ENCODE measurements around the gene GPSM3. TPM values are rescaled to one million over a fixed set of nuclear protein-coding genes. Genes with fewer than 3 reads are reported as not detected.

Gene GPSM3
- total RNA-seq, 1 donor from 2014 or later, result 199 TPM

DNA sequence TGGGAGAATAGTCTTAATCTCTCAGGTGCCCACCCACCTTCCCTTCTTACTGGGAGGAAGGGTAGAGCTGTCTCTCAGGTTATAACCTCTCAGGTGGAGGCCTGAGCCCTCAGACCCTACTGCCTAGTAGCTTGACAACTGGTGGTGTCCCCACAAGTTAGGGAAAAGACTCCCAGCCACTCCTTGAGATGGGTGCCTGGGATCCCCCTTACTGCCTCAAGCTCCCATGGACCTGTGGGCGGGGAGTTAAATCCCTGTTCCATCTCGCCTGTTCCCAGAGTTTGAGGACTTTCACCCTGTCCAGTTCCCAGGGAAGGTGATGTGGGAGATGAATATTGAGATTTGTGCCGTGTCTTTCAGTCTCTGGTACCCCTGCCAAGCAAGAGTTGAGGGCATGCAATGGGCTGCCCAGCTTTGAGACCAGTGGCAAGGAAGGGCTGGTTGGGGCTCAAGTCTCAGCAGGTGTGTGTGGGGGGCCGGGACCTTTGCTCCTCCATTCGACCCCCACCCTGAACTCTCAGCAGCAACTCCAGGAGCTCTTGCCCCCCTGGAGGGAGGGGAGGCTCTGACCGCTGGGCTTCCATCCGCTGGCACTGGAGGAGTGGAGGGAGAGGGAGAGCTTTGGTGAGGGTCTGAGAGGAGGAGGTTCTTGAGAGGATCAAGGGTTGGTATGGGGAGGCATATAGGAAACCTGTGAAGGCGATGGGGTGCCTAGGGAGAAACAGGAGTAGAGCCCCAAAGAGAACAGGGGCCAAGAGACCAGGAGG, 1.3 kb downstream of the GPSM3 start:
- ChIA-PET CTCF (no interaction called here), POLR2A (interaction anchor here (0.7 to 5.2 kb wide), 15 partner anchors 9 to 1086 kb away, joined by 3 to 102 read pairs (median 6); partner anchors contain the start of genes AGPAT1, ATF6B, BAG6 and BRD2)
- Mint-ChIP-seq H3K9me3 (no peaks in the 10 kb centered on the region), H3K27ac (peak overlapping the region; percentile 96), H3K27me3 (no peaks in the 10 kb centered on the region), H3K4me1 (peaks cover 83% of the 10 kb centered on the region), H3K4me3 (peak overlapping the region; percentile 91), H3K36me3 (ENCODE audit: low read depth) (peaks cover 58% of the 10 kb centered on the region)
- no peak for DNase-seq
- TF ChIP-seq CTCF (IDR thresholded peaks at IDR 0.05), result no peak
- no peak for ATAC-seq (ENCODE audit: low read depth)
- intact Hi-C loops (cut with micrococcal nuclease), result loop anchor here (1.0 to 10.0 kb wide), 5 partner anchors 13 to 751 kb away; partner anchors contain the start of genes ATF6B, ATP6V1G2, DDX39B and HLA-DMB

DNA sequence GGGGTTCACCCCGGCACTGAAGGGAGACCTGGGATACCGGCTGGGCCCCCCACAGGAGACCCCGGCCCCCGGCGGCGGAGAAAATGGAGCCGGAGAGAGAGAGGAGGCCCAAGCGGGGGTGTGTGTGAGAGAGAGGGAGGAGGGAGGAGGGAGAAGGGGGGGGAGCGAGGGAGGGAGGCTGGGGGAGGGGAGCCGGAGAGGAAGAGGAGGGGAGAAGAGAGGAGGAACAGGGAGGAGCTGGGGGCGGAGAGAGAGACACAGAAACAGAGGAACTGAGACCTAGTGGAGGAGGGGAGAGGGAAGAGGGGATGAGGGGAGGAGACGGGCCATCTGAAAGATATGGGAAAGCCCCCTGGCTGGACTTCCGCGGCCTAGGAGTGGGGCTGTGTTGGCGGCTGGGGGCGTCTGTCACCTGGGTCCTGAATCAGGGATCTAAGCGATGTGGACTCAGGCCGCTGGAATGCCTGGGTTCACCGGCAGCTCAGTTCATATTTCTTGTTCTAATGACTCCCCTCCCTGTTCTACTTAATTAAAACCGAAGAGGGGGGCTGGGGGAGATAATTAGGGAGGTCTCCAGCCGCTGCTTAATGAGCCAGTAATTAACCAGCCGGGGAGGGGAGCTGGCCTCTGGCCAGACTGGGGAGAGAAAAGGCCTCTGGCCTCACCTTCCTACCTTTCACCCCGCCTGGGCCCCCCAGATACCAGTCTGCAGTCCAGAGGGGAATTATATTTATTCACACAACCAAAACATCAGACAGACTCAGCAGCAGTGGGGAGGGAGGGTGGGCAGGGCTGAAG, 2.2 kb downstream of the GPSM3 start, which contains the start of gene PBX2:
Gene PBX2, minus strand, starts transcription at position 149 of the 798 bp plus-strand sequence. CDS start 287 bp downstream, outside the sequence.
- peak within 1 kb of the TSS; percentile 91 for H3K4me3 Mint-ChIP-seq
- H3K36me3 Mint-ChIP-seq (ENCODE audit: low read depth), result peaks cover 60% of the 10 kb centered on the region
- POLR2A ChIA-PET, result interaction anchor here (0.6 to 5.2 kb wide), 31 partner anchors 8 to 1976 kb away, joined by 3 to 102 read pairs (median 4); partner anchors contain the start of genes AGPAT1, ATF6B, BAG6 and BRD2
- no peaks in the 10 kb centered on the region for H3K27me3 Mint-ChIP-seq
- peak within 1 kb of the TSS; percentile 96 for H3K27ac Mint-ChIP-seq
- CTCF ChIA-PET, result no interaction called here
- peak; percentile 61 for DNase-seq
- intact Hi-C loops (cut with micrococcal nuclease), result loop anchor here (1.0 to 10.0 kb wide), 5 partner anchors 12 to 752 kb away; partner anchors contain the start of genes ATF6B, ATP6V1G2, DDX39B and HLA-DMB
- ATAC-seq (ENCODE audit: low read depth), result peak; percentile 86
- H3K4me1 Mint-ChIP-seq, result peaks cover 85% of the 10 kb centered on the region
- H3K9me3 Mint-ChIP-seq, result no peaks in the 10 kb centered on the region
- no peak for TF ChIP-seq CTCF (IDR thresholded peaks at IDR 0.05)

GRCh38 chr6:32189742-32190053, 2.7 kb downstream of the GPSM3 start:
- peak overlapping the region; percentile 91 for H3K4me3 Mint-ChIP-seq
- H3K4me1 Mint-ChIP-seq, result peaks cover 80% of the 10 kb centered on the region
- intact Hi-C loops (cut with micrococcal nuclease), result loop anchor here (1.0 to 10.0 kb wide), 5 partner anchors 11 to 753 kb away; partner anchors contain the start of genes ATF6B, ATP6V1G2, DDX39B and HLA-DMB
- CTCF ChIA-PET, result no interaction called here
- DNase-seq (no peak), ATAC-seq (ENCODE audit: low read depth) (no peak)
- no peak for TF ChIP-seq CTCF (IDR thresholded peaks at IDR 0.05)
- no peaks in the 10 kb centered on the region for H3K27me3 Mint-ChIP-seq
- H3K9me3 Mint-ChIP-seq, result no peaks in the 10 kb centered on the region
- H3K27ac Mint-ChIP-seq, result peak overlapping the region; percentile 83
- peaks cover 59% of the 10 kb centered on the region for H3K36me3 Mint-ChIP-seq (ENCODE audit: low read depth)
- POLR2A ChIA-PET, result interaction anchor here (0.7 to 5.2 kb wide), 16 partner anchors 8 to 1088 kb away, joined by 3 to 102 read pairs (median 5); partner anchors contain the start of genes AGPAT1, ATF6B, BAG6 and BRD2

- intact Hi-C loops (cut with micrococcal nuclease), result no loop called here
- no peaks in the 10 kb centered on the region for H3K9me3 Mint-ChIP-seq
- peak overlapping the region; percentile 83 for H3K27ac Mint-ChIP-seq
- no peak for ATAC-seq (ENCODE audit: low read depth)
- H3K27me3 Mint-ChIP-seq, result no peaks in the 10 kb centered on the region
- no peak for DNase-seq
- H3K4me3 Mint-ChIP-seq, result peak overlapping the region; percentile 91
- POLR2A ChIA-PET, result interaction anchor here (0.9 to 5.2 kb wide), 6 partner anchors 11 to 1088 kb away, joined by 3 to 102 read pairs (median 3); partner anchors contain the start of genes AGPAT1, ATF6B, FKBPL and RNF5
- CTCF ChIA-PET, result no interaction called here
- peaks cover 76% of the 10 kb centered on the region for H3K4me1 Mint-ChIP-seq
- no peak for TF ChIP-seq CTCF (IDR thresholded peaks at IDR 0.05)
- peaks cover 59% of the 10 kb centered on the region for H3K36me3 Mint-ChIP-seq (ENCODE audit: low read depth)
Measured at GRCh38 chr6:32189069-32189741, 3.2 kb downstream of the GPSM3 start.

Measured in activated B cell treated with CpG ODN at 0.5 μM for 24 hours (primary cell).